ENCODE results near the gene LTN1. TPM values are rescaled to one million over a fixed set of nuclear protein-coding genes. Genes with fewer than 3 reads are reported as not detected.
"Not testable (repeated sequence)": the region's sequence is repeated elsewhere in the genome, so short reads cannot be mapped to it uniquely, and the experiment has no call there.

Gene LTN1
- polyA plus RNA-seq, 3 donors = 30.0 to 40.2 (median 36.1) TPM

GRCh38 chr21:28936721-28937120 lies 56.0 kb downstream of the LTN1 start:
- no peak for DNase-seq (ENCODE audit: extremely low read depth in 1 of 11, low read depth in 9 of 11, low spot score in 4 of 11)

- DNase-seq (ENCODE audit: extremely low read depth in 1 of 11, low read depth in 9 of 11, low spot score in 4 of 11) = no peak
These were observed 56.6 kb downstream of the LTN1 start for GRCh38 chr21:28936036-28936435.

GRCh38 chr21:28932717-28933116 lies 60.0 kb downstream of the LTN1 start:
- no peak for DNase-seq (ENCODE audit: extremely low read depth in 1 of 11, low read depth in 9 of 11, low spot score in 4 of 11)

GRCh38 chr21:28931708-28932372 lies 60.8 kb downstream of the LTN1 start:
- not testable (repeated sequence) for DNase-seq (ENCODE audit: extremely low read depth in 1 of 11, low read depth in 9 of 11, low spot score in 4 of 11)

- DNase-seq (ENCODE audit: extremely low read depth in 1 of 11, low read depth in 9 of 11, low spot score in 4 of 11) = no peak
These were observed 63.9 kb downstream of the LTN1 start for GRCh38 chr21:28928578-28929420.

GRCh38 chr21:28927130-28927529 lies 65.5 kb downstream of the LTN1 start:
- DNase-seq (ENCODE audit: extremely low read depth in 1 of 11, low read depth in 9 of 11, low spot score in 4 of 11) = no peak

GRCh38 chr21:28923439-28923975 lies 69.2 kb downstream of the LTN1 start:
- no peak for DNase-seq (ENCODE audit: extremely low read depth in 1 of 11, low read depth in 9 of 11, low spot score in 4 of 11)

- DNase-seq (ENCODE audit: extremely low read depth in 1 of 11, low read depth in 9 of 11, low spot score in 4 of 11) = no peak
These were observed 70.3 kb downstream of the LTN1 start for GRCh38 chr21:28922368-28922767.

GRCh38 chr21:28916150-28916893 lies 76.4 kb downstream of the LTN1 start:
- no peak for DNase-seq (ENCODE audit: extremely low read depth in 1 of 11, low read depth in 9 of 11, low spot score in 4 of 11)

GRCh38 chr21:28913071-28913470 lies 79.6 kb downstream of the LTN1 start:
- no peak for DNase-seq (ENCODE audit: extremely low read depth in 1 of 11, low read depth in 9 of 11, low spot score in 4 of 11)

- no peak for DNase-seq (ENCODE audit: extremely low read depth in 1 of 11, low read depth in 9 of 11, low spot score in 4 of 11)
These were observed 82.3 kb downstream of the LTN1 start for GRCh38 chr21:28910280-28910887.

- no peak for DNase-seq (ENCODE audit: extremely low read depth in 1 of 11, low read depth in 9 of 11, low spot score in 4 of 11)
These were observed 84.3 kb downstream of the LTN1 start for GRCh38 chr21:28908351-28908750.

GRCh38 chr21:28906841-28907240 lies 85.8 kb downstream of the LTN1 start:
- no peak for DNase-seq (ENCODE audit: extremely low read depth in 1 of 11, low read depth in 9 of 11, low spot score in 4 of 11)

- no peak for DNase-seq (ENCODE audit: extremely low read depth in 1 of 11, low read depth in 9 of 11, low spot score in 4 of 11)
These were observed 86.4 kb downstream of the LTN1 start for GRCh38 chr21:28906236-28906635.

- no peak for DNase-seq (ENCODE audit: extremely low read depth in 1 of 11, low read depth in 9 of 11, low spot score in 4 of 11)
These were observed 87.7 kb downstream of the LTN1 start for GRCh38 chr21:28904961-28905435.

- DNase-seq (ENCODE audit: extremely low read depth in 1 of 11, low read depth in 9 of 11, low spot score in 4 of 11) = no peak
These were observed 89.2 kb downstream of the LTN1 start for GRCh38 chr21:28903448-28903847.

GRCh38 chr21:28900481-28900880 lies 92.2 kb downstream of the LTN1 start:
- no peak for DNase-seq (ENCODE audit: extremely low read depth in 1 of 11, low read depth in 9 of 11, low spot score in 4 of 11)

- no peak for DNase-seq (ENCODE audit: extremely low read depth in 1 of 11, low read depth in 9 of 11, low spot score in 4 of 11)
These were observed 92.9 kb downstream of the LTN1 start for GRCh38 chr21:28899744-28900143.

- no peak for DNase-seq (ENCODE audit: extremely low read depth in 1 of 11, low read depth in 9 of 11, low spot score in 4 of 11)
These were observed 93.5 kb downstream of the LTN1 start for GRCh38 chr21:28899220-28899619.

Measured in renal cortex interstitium (tissue), 11 donors.